PFSK-1 (cell line): Measurements from ENCODE around the gene PPP1R1B.

Experiments used
- FOXP2 ChIP-seq: optimal IDR thresholded peaks from 2 replicates; pipeline ENCODE3; 2011; ENCODE audit warnings: borderline replicate concordance, control low read depth, inconsistent platforms; ENCODE audit not compliant: insufficient read depth; ENCODE audit errors: extremely low read length, extremely low read depth
- POLR2AphosphoS5 ChIP-seq: IDR thresholded peaks from 2 replicates; pipeline ENCODE4 v1.6.1; 2012; ENCODE audit warnings: low read depth, mild to moderate bottlenecking, control low read depth, low read length, moderate library complexity
- SIN3A ChIP-seq: IDR thresholded peaks from 2 replicates; pipeline ENCODE4 v1.6.1; 2012; ENCODE audit warnings: mild to moderate bottlenecking, low read length, moderate library complexity, borderline replicate concordance; ENCODE audit not compliant: insufficient read depth
- TF ChIP-seq, protein P1 (sequence below), 2 experiments: IDR thresholded peaks; 2 replicates each; pipeline versions ENCODE4 v1.6.1 to v1.8.0; 2011 to 2012; ENCODE audit warnings: low read depth in 2 of 2, low read length in 2 of 2, control low read depth in 1 of 2, inconsistent platforms in 1 of 2, mild to moderate bottlenecking in 1 of 2, moderate library complexity in 1 of 2; ENCODE audit not compliant: insufficient read depth in 1 of 2

DNA sequence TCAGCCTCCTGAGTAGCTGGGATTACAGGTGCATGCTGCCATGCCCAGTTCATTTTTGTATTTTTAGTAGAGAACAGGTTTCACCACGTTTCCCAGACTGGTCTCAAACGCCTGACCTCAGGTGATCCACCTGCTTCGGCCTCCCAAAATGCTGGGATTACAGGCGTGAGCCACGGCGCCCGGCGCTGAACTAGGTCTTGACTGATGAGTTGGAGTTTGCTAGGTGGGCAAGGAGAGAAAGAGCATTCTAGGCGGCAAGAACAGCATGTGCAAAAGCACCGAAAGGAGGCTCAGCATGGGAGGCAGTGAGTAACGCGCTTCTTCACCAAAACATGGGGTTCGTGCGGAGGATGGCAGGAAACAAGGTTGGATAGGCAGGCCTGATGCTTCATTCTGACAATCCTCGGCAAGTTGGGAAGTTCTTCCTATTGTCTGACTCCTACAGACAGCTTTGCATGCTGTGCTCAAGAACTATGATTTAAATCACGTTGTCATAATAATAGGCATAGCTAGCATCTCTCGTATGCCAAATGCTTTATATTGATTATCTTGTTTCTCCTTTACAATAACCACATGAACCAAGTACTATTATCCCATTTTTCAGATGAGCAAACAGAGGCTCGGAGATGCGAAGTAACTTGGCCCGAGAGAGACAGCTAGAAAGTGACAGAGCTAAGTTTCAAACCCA is 45.5 kb upstream of the PPP1R1B start:
- TF ChIP-seq SIN3A (no peak), POLR2AphosphoS5 (no peak), FOXP2 (no peak)
- TF ChIP-seq, protein P1, sequence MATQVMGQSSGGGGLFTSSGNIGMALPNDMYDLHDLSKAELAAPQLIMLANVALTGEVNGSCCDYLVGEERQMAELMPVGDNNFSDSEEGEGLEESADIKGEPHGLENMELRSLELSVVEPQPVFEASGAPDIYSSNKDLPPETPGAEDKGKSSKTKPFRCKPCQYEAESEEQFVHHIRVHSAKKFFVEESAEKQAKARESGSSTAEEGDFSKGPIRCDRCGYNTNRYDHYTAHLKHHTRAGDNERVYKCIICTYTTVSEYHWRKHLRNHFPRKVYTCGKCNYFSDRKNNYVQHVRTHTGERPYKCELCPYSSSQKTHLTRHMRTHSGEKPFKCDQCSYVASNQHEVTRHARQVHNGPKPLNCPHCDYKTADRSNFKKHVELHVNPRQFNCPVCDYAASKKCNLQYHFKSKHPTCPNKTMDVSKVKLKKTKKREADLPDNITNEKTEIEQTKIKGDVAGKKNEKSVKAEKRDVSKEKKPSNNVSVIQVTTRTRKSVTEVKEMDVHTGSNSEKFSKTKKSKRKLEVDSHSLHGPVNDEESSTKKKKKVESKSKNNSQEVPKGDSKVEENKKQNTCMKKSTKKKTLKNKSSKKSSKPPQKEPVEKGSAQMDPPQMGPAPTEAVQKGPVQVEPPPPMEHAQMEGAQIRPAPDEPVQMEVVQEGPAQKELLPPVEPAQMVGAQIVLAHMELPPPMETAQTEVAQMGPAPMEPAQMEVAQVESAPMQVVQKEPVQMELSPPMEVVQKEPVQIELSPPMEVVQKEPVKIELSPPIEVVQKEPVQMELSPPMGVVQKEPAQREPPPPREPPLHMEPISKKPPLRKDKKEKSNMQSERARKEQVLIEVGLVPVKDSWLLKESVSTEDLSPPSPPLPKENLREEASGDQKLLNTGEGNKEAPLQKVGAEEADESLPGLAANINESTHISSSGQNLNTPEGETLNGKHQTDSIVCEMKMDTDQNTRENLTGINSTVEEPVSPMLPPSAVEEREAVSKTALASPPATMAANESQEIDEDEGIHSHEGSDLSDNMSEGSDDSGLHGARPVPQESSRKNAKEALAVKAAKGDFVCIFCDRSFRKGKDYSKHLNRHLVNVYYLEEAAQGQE (IDR thresholded peaks at IDR 0.05; ENCODE audit: insufficient read depth in 1 of 2, low read depth in 2 of 2, low read length in 2 of 2) = no peak
